ENCODE results near the gene RUVBL1.

- TF ChIP-seq, protein P1, sequence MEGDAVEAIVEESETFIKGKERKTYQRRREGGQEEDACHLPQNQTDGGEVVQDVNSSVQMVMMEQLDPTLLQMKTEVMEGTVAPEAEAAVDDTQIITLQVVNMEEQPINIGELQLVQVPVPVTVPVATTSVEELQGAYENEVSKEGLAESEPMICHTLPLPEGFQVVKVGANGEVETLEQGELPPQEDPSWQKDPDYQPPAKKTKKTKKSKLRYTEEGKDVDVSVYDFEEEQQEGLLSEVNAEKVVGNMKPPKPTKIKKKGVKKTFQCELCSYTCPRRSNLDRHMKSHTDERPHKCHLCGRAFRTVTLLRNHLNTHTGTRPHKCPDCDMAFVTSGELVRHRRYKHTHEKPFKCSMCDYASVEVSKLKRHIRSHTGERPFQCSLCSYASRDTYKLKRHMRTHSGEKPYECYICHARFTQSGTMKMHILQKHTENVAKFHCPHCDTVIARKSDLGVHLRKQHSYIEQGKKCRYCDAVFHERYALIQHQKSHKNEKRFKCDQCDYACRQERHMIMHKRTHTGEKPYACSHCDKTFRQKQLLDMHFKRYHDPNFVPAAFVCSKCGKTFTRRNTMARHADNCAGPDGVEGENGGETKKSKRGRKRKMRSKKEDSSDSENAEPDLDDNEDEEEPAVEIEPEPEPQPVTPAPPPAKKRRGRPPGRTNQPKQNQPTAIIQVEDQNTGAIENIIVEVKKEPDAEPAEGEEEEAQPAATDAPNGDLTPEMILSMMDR (conservative IDR thresholded peaks at IDR 0.05) = no peak
- no peak for TF ChIP-seq EZH2 (IDR thresholded peaks at IDR 0.05; ENCODE audit: low read depth)
Observed at GRCh38 chr3:128098234-128098633, 25.4 kb downstream of the RUVBL1 start.
